SKM-1 treated with dmso at 0.1 percent for 144 hours (cell line): ENCODE results near the gene ESAM.
A peak's percentile ranks its signal among the peaks of the same experiment; 100 is the strongest.
"Not testable (repeated sequence)": the region's sequence is repeated elsewhere in the genome, so short reads cannot be mapped to it uniquely, and the experiment has no call there.

Experiments used
- DNase-seq: peaks from one replicate; lab custom pipeline; 2025; ENCODE audit not compliant: unreplicated experiment; lab: John Stamatoyannopoulos, UW

The ESAM gene

GRCh38 chr11:124776865-124777645, 15.0 kb upstream of the ESAM start:
- DNase-seq, result no peak

GRCh38 chr11:124770959-124771358, 8.9 kb upstream of the ESAM start:
- not testable (repeated sequence) for DNase-seq

GRCh38 chr11:124769806-124770774, 8.0 kb upstream of the ESAM start:
- DNase-seq, result no peak

GRCh38 chr11:124768914-124769313, 6.8 kb upstream of the ESAM start:
- DNase-seq, result no peak

- DNase-seq, result no peak
Observed at GRCh38 chr11:124766156-124766555, 4.1 kb upstream of the ESAM start.

GRCh38 chr11:124763156-124763947, 1.3 kb upstream of the ESAM start:
- peak; percentile 48 for DNase-seq

- no peak for DNase-seq
Observed at GRCh38 chr11:124762624-124763155, 600 bp upstream of the ESAM start.

- DNase-seq, result no peak
Observed at GRCh38 chr11:124761301-124762104, 587 bp downstream of the ESAM start.

- DNase-seq, result no peak
Observed at GRCh38 chr11:124760806-124761205, 1.3 kb downstream of the ESAM start.

GRCh38 chr11:124760205-124760652, 1.9 kb downstream of the ESAM start:
- DNase-seq, result no peak

GRCh38 chr11:124759266-124760204, 2.6 kb downstream of the ESAM start:
- no peak for DNase-seq

- DNase-seq, result peak; percentile 94
Observed at GRCh38 chr11:124758355-124759265, 3.5 kb downstream of the ESAM start.

GRCh38 chr11:124757320-124757719, 4.8 kb downstream of the ESAM start:
- no peak for DNase-seq

- DNase-seq, result no peak
Observed at GRCh38 chr11:124756753-124757227, 5.3 kb downstream of the ESAM start.

GRCh38 chr11:124756033-124756752, 5.9 kb downstream of the ESAM start:
- DNase-seq, result no peak

GRCh38 chr11:124754710-124755109, 7.4 kb downstream of the ESAM start:
- DNase-seq, result no peak

- no peak for DNase-seq
Observed at GRCh38 chr11:124754309-124754708, 7.8 kb downstream of the ESAM start.
